Ishikawa (cell line): ENCODE measurements around the gene MAMDC2.

ENCODE experiments used
- CEBPB ChIP-seq: IDR thresholded peaks from 2 replicates; pipeline ENCODE4 v1.6.1; 2012
- CREB1 ChIP-seq: IDR thresholded peaks from 2 replicates; pipeline ENCODE4 v1.6.1; 2012; ENCODE audit warnings: low read depth
- EGR1 ChIP-seq: IDR thresholded peaks from 2 replicates; pipeline ENCODE4 v1.6.1; 2012
- EP300 ChIP-seq: IDR thresholded peaks from 2 replicates; pipeline ENCODE4 v1.6.1; 2012; ENCODE audit warnings: borderline replicate concordance
- FOXM1 ChIP-seq: IDR thresholded peaks from 2 replicates; pipeline ENCODE4 v1.6.1; 2012; ENCODE audit warnings: low read depth, borderline replicate concordance
- NFIC ChIP-seq: IDR thresholded peaks from 2 replicates; pipeline ENCODE4 v1.6.1; 2012
- RAD21 ChIP-seq: IDR thresholded peaks from 2 replicates; pipeline ENCODE4 v1.6.1; 2012; ENCODE audit warnings: low read depth
- TAF1 ChIP-seq: IDR thresholded peaks from 2 replicates; pipeline ENCODE4 v1.6.1; 2012; ENCODE audit warnings: low read depth, mild to moderate bottlenecking
- TCF12 ChIP-seq: IDR thresholded peaks from 2 replicates; pipeline ENCODE4 v1.6.1; 2012; ENCODE audit warnings: low read depth
- TEAD4 ChIP-seq: IDR thresholded peaks from 2 replicates; pipeline ENCODE4 v1.6.1; 2012
- USF1 ChIP-seq: IDR thresholded peaks from 2 replicates; pipeline ENCODE4 v1.6.1; 2012
- YY1 ChIP-seq: IDR thresholded peaks from 2 replicates; pipeline ENCODE4 v1.6.1; 2012; ENCODE audit warnings: low read depth
- ZBTB7A ChIP-seq: IDR thresholded peaks from 2 replicates; pipeline ENCODE4 v1.6.1; 2012; ENCODE audit warnings: low read depth
- TF ChIP-seq, protein P1 (sequence below): IDR thresholded peaks from 2 replicates; pipeline ENCODE4 v1.6.1; 2012; ENCODE audit warnings: low read depth, mild to moderate bottlenecking
- TF ChIP-seq, protein P2 (sequence below): IDR thresholded peaks from 2 replicates; pipeline ENCODE4 v1.6.1; 2012

MAMDC2 gene

GRCh38 chr9:70044490-70045307 lies 1.1 kb downstream of the MAMDC2 start:
- TF ChIP-seq, protein P1, sequence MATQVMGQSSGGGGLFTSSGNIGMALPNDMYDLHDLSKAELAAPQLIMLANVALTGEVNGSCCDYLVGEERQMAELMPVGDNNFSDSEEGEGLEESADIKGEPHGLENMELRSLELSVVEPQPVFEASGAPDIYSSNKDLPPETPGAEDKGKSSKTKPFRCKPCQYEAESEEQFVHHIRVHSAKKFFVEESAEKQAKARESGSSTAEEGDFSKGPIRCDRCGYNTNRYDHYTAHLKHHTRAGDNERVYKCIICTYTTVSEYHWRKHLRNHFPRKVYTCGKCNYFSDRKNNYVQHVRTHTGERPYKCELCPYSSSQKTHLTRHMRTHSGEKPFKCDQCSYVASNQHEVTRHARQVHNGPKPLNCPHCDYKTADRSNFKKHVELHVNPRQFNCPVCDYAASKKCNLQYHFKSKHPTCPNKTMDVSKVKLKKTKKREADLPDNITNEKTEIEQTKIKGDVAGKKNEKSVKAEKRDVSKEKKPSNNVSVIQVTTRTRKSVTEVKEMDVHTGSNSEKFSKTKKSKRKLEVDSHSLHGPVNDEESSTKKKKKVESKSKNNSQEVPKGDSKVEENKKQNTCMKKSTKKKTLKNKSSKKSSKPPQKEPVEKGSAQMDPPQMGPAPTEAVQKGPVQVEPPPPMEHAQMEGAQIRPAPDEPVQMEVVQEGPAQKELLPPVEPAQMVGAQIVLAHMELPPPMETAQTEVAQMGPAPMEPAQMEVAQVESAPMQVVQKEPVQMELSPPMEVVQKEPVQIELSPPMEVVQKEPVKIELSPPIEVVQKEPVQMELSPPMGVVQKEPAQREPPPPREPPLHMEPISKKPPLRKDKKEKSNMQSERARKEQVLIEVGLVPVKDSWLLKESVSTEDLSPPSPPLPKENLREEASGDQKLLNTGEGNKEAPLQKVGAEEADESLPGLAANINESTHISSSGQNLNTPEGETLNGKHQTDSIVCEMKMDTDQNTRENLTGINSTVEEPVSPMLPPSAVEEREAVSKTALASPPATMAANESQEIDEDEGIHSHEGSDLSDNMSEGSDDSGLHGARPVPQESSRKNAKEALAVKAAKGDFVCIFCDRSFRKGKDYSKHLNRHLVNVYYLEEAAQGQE, result no peak
- TF ChIP-seq TEAD4 (no peak), EP300 (no peak), YY1 (no peak), EGR1 (no peak), RAD21 (no peak), ZBTB7A (no peak)

GRCh38 chr9:70045452-70045851 lies 1.8 kb downstream of the MAMDC2 start:
- TF ChIP-seq USF1 (no peak), ZBTB7A (no peak), CREB1 (no peak), NFIC (no peak), TEAD4 (no peak), EP300 (no peak), RAD21 (no peak), TAF1 (no peak)
- TF ChIP-seq, protein P2, sequence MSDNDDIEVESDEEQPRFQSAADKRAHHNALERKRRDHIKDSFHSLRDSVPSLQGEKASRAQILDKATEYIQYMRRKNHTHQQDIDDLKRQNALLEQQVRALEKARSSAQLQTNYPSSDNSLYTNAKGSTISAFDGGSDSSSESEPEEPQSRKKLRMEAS, result no peak

DNA sequence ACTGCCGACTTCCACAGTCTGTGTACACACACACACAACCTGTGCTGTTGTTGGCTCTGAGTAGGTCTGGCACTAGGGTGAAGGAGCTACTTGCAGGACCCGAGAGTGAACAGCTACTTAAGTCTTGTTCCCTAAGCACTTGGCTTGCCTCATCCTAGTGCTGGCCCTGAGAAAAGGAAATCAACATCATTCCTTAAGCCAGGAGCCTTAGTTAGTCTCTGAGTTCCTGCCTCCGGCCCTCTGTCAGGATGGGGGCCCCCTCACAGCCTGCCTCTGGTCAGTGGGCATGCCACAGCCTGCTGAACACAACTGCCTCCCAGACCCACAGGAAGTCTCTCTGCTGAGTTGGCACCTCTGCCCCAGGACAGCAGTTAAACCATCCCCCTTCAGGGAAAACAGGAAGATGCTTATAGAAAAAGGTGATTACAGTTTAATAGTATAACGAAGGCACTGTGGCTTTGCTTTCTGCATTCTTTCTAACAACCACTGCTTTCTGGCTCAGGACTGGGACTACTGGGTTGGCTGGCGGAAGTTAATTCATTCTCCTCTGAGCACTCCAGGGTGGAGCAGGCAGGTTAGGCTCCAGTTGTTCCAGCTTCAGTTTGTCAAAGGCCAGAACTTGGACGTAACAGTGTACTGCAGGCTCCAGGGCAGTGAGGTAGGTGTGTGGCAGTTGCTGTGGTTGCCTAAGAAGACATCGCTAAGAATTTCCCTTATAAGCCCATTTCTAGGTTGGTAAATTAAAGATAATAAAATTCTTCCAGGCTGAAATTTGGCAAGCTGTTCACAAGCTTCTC lies 2.8 kb downstream of the MAMDC2 start:
- TF ChIP-seq CEBPB (no peak), ZBTB7A (no peak), USF1 (no peak)

DNA sequence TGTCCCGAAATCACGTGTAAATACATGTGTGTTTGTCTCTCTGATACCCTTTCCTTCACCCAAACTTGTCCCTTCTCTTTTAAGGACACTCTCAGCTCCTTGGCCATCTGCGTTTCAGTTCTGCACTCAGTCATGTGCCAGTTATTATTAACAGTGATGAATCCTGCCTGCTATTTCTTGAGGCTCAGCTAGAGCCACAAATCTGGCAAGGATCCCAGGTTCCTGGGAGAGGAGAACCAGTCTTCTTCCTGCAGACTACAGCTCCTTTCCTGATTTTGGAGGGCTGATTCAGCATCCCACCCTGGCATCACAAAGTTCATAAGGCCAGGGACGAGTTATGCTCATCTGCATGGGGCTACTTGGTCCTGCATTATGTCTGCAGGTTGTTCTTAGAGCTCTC lies 5.6 kb downstream of the MAMDC2 start:
- TF ChIP-seq TCF12 (no peak), TAF1 (no peak), USF1 (no peak), RAD21 (no peak), CREB1 (no peak), EGR1 (no peak), FOXM1 (no peak), CEBPB (no peak), EP300 (no peak), NFIC (no peak), YY1 (no peak), ZBTB7A (no peak), TEAD4 (no peak)
- TF ChIP-seq, protein P1, result no peak
- TF ChIP-seq, protein P2, result no peak

- TF ChIP-seq CREB1 (no peak), TAF1 (no peak), CEBPB (no peak), TCF12 (no peak), ZBTB7A (no peak), USF1 (no peak), YY1 (no peak), EGR1 (no peak), NFIC (no peak), FOXM1 (no peak), RAD21 (no peak), EP300 (no peak), TEAD4 (no peak)
- TF ChIP-seq, protein P2, result no peak
- TF ChIP-seq, protein P1, result no peak
These were observed 6.1 kb downstream of the MAMDC2 start for GRCh38 chr9:70049672-70050271.
